Measurements from ENCODE around the gene IFI6.
"Not testable (repeated sequence)": the region's sequence is repeated elsewhere in the genome, so short reads cannot be mapped to it uniquely, and the experiment has no call there.

The IFI6 gene

GRCh38 chr1:27626031-27626935, 45.7 kb downstream of the IFI6 start:
- DNase-seq, result no peak

- DNase-seq, result no peak
These were observed 47.4 kb downstream of the IFI6 start for GRCh38 chr1:27624467-27625178.

GRCh38 chr1:27623327-27624212, 48.4 kb downstream of the IFI6 start:
- no peak for DNase-seq

GRCh38 chr1:27622828-27623227, 49.2 kb downstream of the IFI6 start:
- DNase-seq, result no peak

- DNase-seq, result no peak
These were observed 50.7 kb downstream of the IFI6 start for GRCh38 chr1:27621051-27621920.

GRCh38 chr1:27619782-27620438, 52.1 kb downstream of the IFI6 start:
- DNase-seq, result not testable (repeated sequence)

GRCh38 chr1:27618341-27619082, 53.5 kb downstream of the IFI6 start:
- no peak for DNase-seq

GRCh38 chr1:27617420-27617819, 54.6 kb downstream of the IFI6 start:
- DNase-seq, result no peak

GRCh38 chr1:27616441-27616840, 55.6 kb downstream of the IFI6 start:
- DNase-seq, result no peak

Measured in NCI-H526 treated with DMSO at 0.1 percent for 48 hours (cell line).